ENCODE data around the gene RETNLB. TPM values are rescaled to one million over a fixed set of nuclear protein-coding genes. Genes with fewer than 3 reads are reported as not detected.

RETNLB gene, protein sequence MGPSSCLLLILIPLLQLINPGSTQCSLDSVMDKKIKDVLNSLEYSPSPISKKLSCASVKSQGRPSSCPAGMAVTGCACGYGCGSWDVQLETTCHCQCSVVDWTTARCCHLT
- polyA plus RNA-seq (2013, experiment 1 of 2) = not detected
- not detected for polyA plus RNA-seq (2013, experiment 2 of 2)

DNA sequence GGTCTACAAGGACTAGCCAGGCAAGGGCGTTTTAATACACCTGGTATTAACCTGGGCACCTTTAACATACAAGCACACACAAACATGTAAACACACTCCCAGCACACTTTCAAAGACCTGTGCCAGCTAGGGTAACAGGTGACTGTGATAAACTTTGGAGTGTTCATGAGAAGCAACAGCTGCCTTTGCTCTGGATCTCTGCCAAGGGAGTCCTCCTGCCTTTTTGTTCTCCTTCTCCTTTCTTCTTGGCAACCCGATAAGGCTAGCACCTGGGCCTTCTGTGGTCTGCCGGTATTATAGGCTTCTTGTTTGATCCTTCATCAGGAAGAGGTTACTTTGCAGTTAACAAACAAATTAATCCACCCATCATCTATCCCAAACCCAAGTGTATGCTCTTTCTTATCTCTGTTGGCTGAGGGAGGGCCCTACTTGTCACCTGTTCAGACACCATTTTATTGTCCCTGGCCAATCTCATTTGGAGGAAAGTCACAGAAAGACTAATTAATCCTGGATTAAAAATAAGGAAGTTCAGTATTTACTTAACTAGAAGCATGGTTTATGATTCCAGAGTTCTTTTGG is at the start of gene RETNLB:
TSS of gene RETNLB (minus strand) at position 7 of the 579 bp plus-strand sequence. CDS start 225 bp downstream, outside the sequence.
- Histone ChIP-seq H3K14ac (ENCODE audit: low read length in 2 of 2) (no peak within 1 kb of the TSS), H3K4me3 (ENCODE audit: insufficient read depth in 1 of 2, low read depth in 1 of 2, low read length in 2 of 2) (no peak within 1 kb of the TSS), H4K91ac (ENCODE audit: low read length) (no peak within 1 kb of the TSS), H3K23ac (ENCODE audit: low read length in 2 of 2) (no peak within 1 kb of the TSS), H2AFZ (ENCODE audit: low read depth, low read length) (no peak within 1 kb of the TSS), H2BK12ac (ENCODE audit: low read length in 2 of 2) (no peak within 1 kb of the TSS), H3K27ac (ENCODE audit: low read length, poor library complexity, severe bottlenecking) (no peak within 1 kb of the TSS), H3K4me1 (ENCODE audit: control insufficient read depth, insufficient read depth, low read depth, low read length) (no peaks in the 10 kb centered on the region), H2AK5ac (ENCODE audit: low read length, severe bottlenecking) (no peak within 1 kb of the TSS), H3K9me3 (ENCODE audit: control insufficient read depth, low read length) (no peaks in the 10 kb centered on the region), H3K4me2 (ENCODE audit: low read length, poor library complexity, severe bottlenecking) (no peak within 1 kb of the TSS), H2BK120ac (ENCODE audit: low read depth, low read length) (no peak within 1 kb of the TSS), H2BK5ac (ENCODE audit: low read depth, low read length, poor library complexity, severe bottlenecking) (no peak within 1 kb of the TSS), H3K79me1 (replicated peaks; ENCODE audit: low read length, poor library complexity, severe bottlenecking) (no peaks in the 10 kb centered on the region), H3K4ac (ENCODE audit: low read depth in 1 of 2, low read length in 2 of 2) (no peak within 1 kb of the TSS), H3K36me3 (ENCODE audit: control insufficient read depth in 1 of 2, insufficient read depth in 2 of 2, low read depth in 1 of 2, low read length in 2 of 2) (no peaks in the 10 kb centered on the region), H3K18ac (ENCODE audit: low read depth in 1 of 2, low read length in 2 of 2) (no peak within 1 kb of the TSS), H2BK15ac (ENCODE audit: low read depth, poor library complexity, severe bottlenecking) (no peak within 1 kb of the TSS), H3K9ac (ENCODE audit: low read length) (no peak within 1 kb of the TSS), H4K8ac (ENCODE audit: low read length) (no peak within 1 kb of the TSS), H3K27me3 (ENCODE audit: control insufficient read depth in 1 of 2, insufficient read depth in 1 of 2, low read length in 2 of 2) (peaks cover 0 to 5% of the 10 kb centered on the region in 2 experiments)
- WGBS = 97% methylated on average over 3 of the region's 3 CpGs
- no peak for DNase-seq

DNA sequence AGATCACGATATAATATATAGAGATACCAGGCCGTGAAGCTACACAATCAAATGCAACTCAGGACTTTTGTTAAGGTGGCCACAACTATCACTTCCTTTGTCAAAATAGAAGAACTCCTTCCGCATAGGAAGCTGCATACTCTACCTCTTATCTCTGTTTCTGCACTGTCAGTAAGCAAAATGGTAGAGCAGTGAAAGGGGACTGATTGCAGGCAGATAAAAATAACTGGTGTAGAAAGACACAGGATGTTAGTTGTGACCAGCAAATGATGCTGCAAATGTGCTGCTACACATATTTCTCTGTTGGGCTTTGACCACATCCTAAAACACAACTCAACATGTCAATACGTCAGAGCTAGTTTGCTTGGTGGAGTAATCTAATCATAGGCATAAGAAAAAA is 49.1 kb upstream of the RETNLB start:
- 68% methylated on average over 2 of the region's 4 CpGs for WGBS

DNA sequence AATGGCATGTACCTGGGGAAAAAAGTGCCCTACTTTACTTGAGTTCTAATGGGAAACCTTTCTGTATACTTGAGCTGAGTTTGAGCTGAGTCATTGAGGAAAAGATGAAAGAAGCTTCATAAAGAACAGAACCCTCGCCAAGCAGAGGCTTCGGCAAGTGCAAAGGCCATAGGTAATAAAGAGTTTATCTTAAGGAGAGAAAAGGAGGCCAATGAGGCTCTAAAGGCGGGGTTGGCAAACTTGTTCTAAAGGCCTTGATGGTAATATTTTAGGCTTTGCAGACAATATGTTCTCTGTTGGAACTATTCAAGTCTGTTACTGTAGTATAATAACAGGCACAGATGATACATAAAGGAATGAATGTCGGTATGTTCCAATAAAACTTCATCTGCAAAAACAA is 47.8 kb upstream of the RETNLB start:
- Histone ChIP-seq H2BK12ac (ENCODE audit: low read length in 2 of 2) (no peak overlapping the region), H3K4me1 (ENCODE audit: control insufficient read depth, insufficient read depth, low read depth, low read length) (no peaks in the 10 kb centered on the region), H3K36me3 (ENCODE audit: control insufficient read depth in 1 of 2, insufficient read depth in 2 of 2, low read depth in 1 of 2, low read length in 2 of 2) (no peaks in the 10 kb centered on the region), H2BK15ac (ENCODE audit: low read depth, poor library complexity, severe bottlenecking) (no peak overlapping the region), H3K4me3 (ENCODE audit: insufficient read depth in 1 of 2, low read depth in 1 of 2, low read length in 2 of 2) (no peak overlapping the region), H3K14ac (ENCODE audit: low read length in 2 of 2) (no peak overlapping the region), H4K91ac (ENCODE audit: low read length) (no peak overlapping the region), H3K4ac (ENCODE audit: low read depth in 1 of 2, low read length in 2 of 2) (no peak overlapping the region), H3K27ac (ENCODE audit: low read length, poor library complexity, severe bottlenecking) (peak overlapping the region; percentile 41), H3K79me1 (replicated peaks; ENCODE audit: low read length, poor library complexity, severe bottlenecking) (no peaks in the 10 kb centered on the region), H3K9me3 (ENCODE audit: control insufficient read depth, low read length) (no peaks in the 10 kb centered on the region), H3K9ac (ENCODE audit: low read length) (no peak overlapping the region), H3K18ac (ENCODE audit: low read depth in 1 of 2, low read length in 2 of 2) (no peak overlapping the region), H2AK5ac (ENCODE audit: low read length, severe bottlenecking) (no peak overlapping the region), H3K27me3 (ENCODE audit: control insufficient read depth in 1 of 2, insufficient read depth in 1 of 2, low read length in 2 of 2) (no peaks in the 10 kb centered on the region), H2BK120ac (ENCODE audit: low read depth, low read length) (no peak overlapping the region), H3K23ac (ENCODE audit: low read length in 2 of 2) (no peak overlapping the region), H3K4me2 (ENCODE audit: low read length, poor library complexity, severe bottlenecking) (no peak overlapping the region), H4K8ac (ENCODE audit: low read length) (no peak overlapping the region), H2AFZ (ENCODE audit: low read depth, low read length) (no peak overlapping the region), H2BK5ac (ENCODE audit: low read depth, low read length, poor library complexity, severe bottlenecking) (no peak overlapping the region)
- 86% methylated on average over 4 of the region's 4 CpGs for WGBS
- DNase-seq = no peak

More for the DNA sequence above, 49.1 kb upstream of the RETNLB start:
- H3K9ac ChIP-seq (ENCODE audit: low read length) = no peak overlapping the region
- H2AK5ac ChIP-seq (ENCODE audit: low read length, severe bottlenecking) = no peak overlapping the region
- no peaks in the 10 kb centered on the region for H3K36me3 ChIP-seq (ENCODE audit: control insufficient read depth in 1 of 2, insufficient read depth in 2 of 2, low read depth in 1 of 2, low read length in 2 of 2)
- no peak overlapping the region for H4K8ac ChIP-seq (ENCODE audit: low read length)
- no peak overlapping the region for H4K91ac ChIP-seq (ENCODE audit: low read length)
- no peak overlapping the region for H3K18ac ChIP-seq (ENCODE audit: low read depth in 1 of 2, low read length in 2 of 2)
- H3K14ac ChIP-seq (ENCODE audit: low read length in 2 of 2) = no peak overlapping the region
- H2BK15ac ChIP-seq (ENCODE audit: low read depth, poor library complexity, severe bottlenecking) = no peak overlapping the region
- no peaks in the 10 kb centered on the region for H3K4me1 ChIP-seq (ENCODE audit: control insufficient read depth, insufficient read depth, low read depth, low read length)
- no peak overlapping the region for H2BK12ac ChIP-seq (ENCODE audit: low read length in 2 of 2)
- no peak overlapping the region for H2BK120ac ChIP-seq (ENCODE audit: low read depth, low read length)
- H3K23ac ChIP-seq (ENCODE audit: low read length in 2 of 2) = no peak overlapping the region
- H3K4ac ChIP-seq (ENCODE audit: low read depth in 1 of 2, low read length in 2 of 2) = no peak overlapping the region
- no peak overlapping the region for H3K27ac ChIP-seq (ENCODE audit: low read length, poor library complexity, severe bottlenecking)
- H3K27me3 ChIP-seq (ENCODE audit: control insufficient read depth in 1 of 2, insufficient read depth in 1 of 2, low read length in 2 of 2) = no peaks in the 10 kb centered on the region
- no peaks in the 10 kb centered on the region for H3K79me1 ChIP-seq (replicated peaks; ENCODE audit: low read length, poor library complexity, severe bottlenecking)
- H2AFZ ChIP-seq (ENCODE audit: low read depth, low read length) = no peak overlapping the region
- no peak overlapping the region for H3K4me3 ChIP-seq (ENCODE audit: insufficient read depth in 1 of 2, low read depth in 1 of 2, low read length in 2 of 2)
- H3K4me2 ChIP-seq (ENCODE audit: low read length, poor library complexity, severe bottlenecking) = no peak overlapping the region
- no peak overlapping the region for H2BK5ac ChIP-seq (ENCODE audit: low read depth, low read length, poor library complexity, severe bottlenecking)
- H3K9me3 ChIP-seq (ENCODE audit: control insufficient read depth, low read length) = no peaks in the 10 kb centered on the region
- DNase-seq = no peak

DNA sequence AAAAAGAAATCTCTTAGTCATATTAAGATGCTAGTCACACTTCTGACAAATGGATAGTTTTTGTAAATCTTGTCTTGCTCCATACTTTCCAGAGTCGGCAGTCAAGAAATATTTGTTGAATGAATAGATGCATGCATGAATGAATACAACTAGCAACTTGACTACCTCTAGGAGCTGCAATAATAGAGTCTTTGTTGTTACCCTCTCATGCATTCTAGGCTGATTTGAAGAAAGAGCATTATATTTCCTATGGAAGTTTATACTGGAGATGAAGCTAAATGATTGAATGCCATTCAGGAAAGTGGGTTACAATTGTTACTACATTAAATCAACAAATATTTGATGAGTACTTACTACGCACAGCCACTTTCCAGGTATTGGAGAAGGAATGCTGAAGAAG is 47.2 kb upstream of the RETNLB start:
- Histone ChIP-seq H3K36me3 (ENCODE audit: control insufficient read depth in 1 of 2, insufficient read depth in 2 of 2, low read depth in 1 of 2, low read length in 2 of 2) (no peaks in the 10 kb centered on the region), H3K4me3 (ENCODE audit: insufficient read depth in 1 of 2, low read depth in 1 of 2, low read length in 2 of 2) (no peak overlapping the region), H2AK5ac (ENCODE audit: low read length, severe bottlenecking) (no peak overlapping the region), H3K4me1 (ENCODE audit: control insufficient read depth, insufficient read depth, low read depth, low read length) (no peaks in the 10 kb centered on the region), H2AFZ (ENCODE audit: low read depth, low read length) (no peak overlapping the region), H3K27ac (ENCODE audit: low read length, poor library complexity, severe bottlenecking) (peak overlapping the region; percentile 41), H2BK120ac (ENCODE audit: low read depth, low read length) (no peak overlapping the region), H3K27me3 (ENCODE audit: control insufficient read depth in 1 of 2, insufficient read depth in 1 of 2, low read length in 2 of 2) (no peaks in the 10 kb centered on the region), H2BK5ac (ENCODE audit: low read depth, low read length, poor library complexity, severe bottlenecking) (no peak overlapping the region), H3K14ac (ENCODE audit: low read length in 2 of 2) (no peak overlapping the region), H3K9ac (ENCODE audit: low read length) (no peak overlapping the region), H3K23ac (ENCODE audit: low read length in 2 of 2) (no peak overlapping the region), H4K8ac (ENCODE audit: low read length) (no peak overlapping the region), H3K9me3 (ENCODE audit: control insufficient read depth, low read length) (no peaks in the 10 kb centered on the region), H3K4ac (ENCODE audit: low read depth in 1 of 2, low read length in 2 of 2) (no peak overlapping the region), H2BK12ac (ENCODE audit: low read length in 2 of 2) (no peak overlapping the region), H3K18ac (ENCODE audit: low read depth in 1 of 2, low read length in 2 of 2) (no peak overlapping the region), H3K4me2 (ENCODE audit: low read length, poor library complexity, severe bottlenecking) (no peak overlapping the region), H3K79me1 (replicated peaks; ENCODE audit: low read length, poor library complexity, severe bottlenecking) (no peaks in the 10 kb centered on the region), H4K91ac (ENCODE audit: low read length) (no peak overlapping the region), H2BK15ac (ENCODE audit: low read depth, poor library complexity, severe bottlenecking) (no peak overlapping the region)
- DNase-seq = no peak
- WGBS = 90% methylated on average over 2 of the region's 2 CpGs
